ENCODE data around the gene TRAF2. TPM values are rescaled to one million over a fixed set of nuclear protein-coding genes. Genes with fewer than 3 reads are reported as not detected.

Gene TRAF2
- total and polyA plus RNA-seq, 2 of the 4 experiments (the other 2 are of a cell fraction) = 6.6 to 12.0 TPM

- peak within 1 kb of the TSS; percentile 77 for H2BK20ac ChIP-seq (ENCODE audit: low read depth, low read length)
- H3K9me3 ChIP-seq (ENCODE audit: control insufficient read depth, insufficient read depth, low read length) = peaks cover 6% of the 10 kb centered on the region; the same call in 1 of the 2 replicates
- H3K36me3 ChIP-seq (ENCODE audit: control insufficient read depth, insufficient read depth, low read length) = peaks cover 14% of the 10 kb centered on the region; the same call in 1 of the 2 replicates
- peak within 1 kb of the TSS; percentile 90 to 99 for H4K8ac ChIP-seq (ENCODE audit: low read depth in 2 of 2, low read length in 2 of 2)
- H3K14ac ChIP-seq (replicated peaks; ENCODE audit: low read depth, low read length) = peak within 1 kb of the TSS; percentile 100
- POLR2A ChIA-PET (ENCODE audit: unreplicated experiment) = interaction anchor here (0.7 kb wide), 1 partner anchor 187 kb away, joined by 7 read pairs; no protein-coding TSS in a partner anchor
- H3K4ac ChIP-seq (ENCODE audit: low read depth, low read length) = peak within 1 kb of the TSS; percentile 100
- peaks cover 20% of the 10 kb centered on the region for H3K27me3 ChIP-seq (ENCODE audit: control insufficient read depth, insufficient read depth, low read length)
- peak within 1 kb of the TSS; percentile 87 for H4K5ac ChIP-seq (ENCODE audit: low read depth, low read length)
- peaks cover 9 to 21% of the 10 kb centered on the region in 2 experiments; a peak in 2 of 4 replicates for H3K79me1 ChIP-seq (ENCODE audit: low read depth in 1 of 2, low read length in 2 of 2)
- peak within 1 kb of the TSS; percentile 97 for H2BK120ac ChIP-seq (ENCODE audit: low read depth, low read length)
- H3K9me1 ChIP-seq (ENCODE audit: insufficient read depth, low read length) = no peaks in the 10 kb centered on the region
- whole genome bisulfite sequencing, 2 experiments (ENCODE audit: extremely low coverage in 2 of 2, insufficient read length in 1 of 2) = 0% methylated on average over 9 of the region's 77 CpGs; no CpG with 5 or more reads in 1 of the 2 experiments
- peaks cover 20% of the 10 kb centered on the region for H4K20me1 ChIP-seq (ENCODE audit: insufficient read depth, low read length)
- peak within 1 kb of the TSS; percentile 97; the same call in 1 of the 3 replicates for H2BK15ac ChIP-seq (ENCODE audit: low read depth, low read length)
- peak within 1 kb of the TSS; percentile 100 for H2AK9ac ChIP-seq (replicated peaks; ENCODE audit: low read depth, low read length, poor library complexity)
- CTCF ChIA-PET = no interaction called here
- dilution Hi-C loops (cut with HindIII; ENCODE audit: low sequenced_read_pairs, unreplicated experiment) = no loop called here
- intact Hi-C loops (cut with micrococcal nuclease) = loop anchor here (2.0 kb wide), 1 partner anchor 96 kb away; the partner anchor contains the start of genes C8G and FBXW5
- peak; percentile 99 for DNase-seq
- H3K18ac ChIP-seq (ENCODE audit: low read depth, low read length) = peak within 1 kb of the TSS; percentile 88
- in situ Hi-C loops (cut with MboI; ENCODE audit: low sequenced_read_pairs) = no loop called here
- ATAC-seq (ENCODE audit: low read depth) = peak; percentile 84
- H3K4me2 ChIP-seq (ENCODE audit: low read depth, low read length) = peak within 1 kb of the TSS; percentile 91
- no TSS peak for BruUV-seq (replicated peaks)
- H3K4me3 ChIP-seq (ENCODE audit: insufficient read depth, low read depth, low read length) = peak within 1 kb of the TSS; percentile 92
- H3K56ac ChIP-seq (ENCODE audit: extremely low read depth, insufficient read depth, low read length) = peak within 1 kb of the TSS; percentile 98
- H3K23ac ChIP-seq (ENCODE audit: low read depth, low read length) = peak within 1 kb of the TSS; percentile 100
- H2AK5ac ChIP-seq (ENCODE audit: low read depth, low read length) = peak within 1 kb of the TSS; percentile 99
- peak within 1 kb of the TSS; percentile 97 for H3K27ac ChIP-seq (ENCODE audit: insufficient read depth, low read length)
- peaks cover 9% of the 10 kb centered on the region for H3K4me1 ChIP-seq (ENCODE audit: control insufficient read depth, insufficient read depth, low read length)
- peak within 1 kb of the TSS; percentile 97 for H2BK5ac ChIP-seq (ENCODE audit: low read depth, low read length, poor library complexity, severe bottlenecking)
- peak within 1 kb of the TSS; percentile 99 for H4K91ac ChIP-seq (ENCODE audit: insufficient read depth, low read depth, low read length)
- H3K9ac ChIP-seq (ENCODE audit: low read depth, low read length) = peak within 1 kb of the TSS; percentile 95
- H2AFZ ChIP-seq (replicated peaks; ENCODE audit: low read length, poor library complexity) = peak within 1 kb of the TSS; percentile 100
- no peak for TF ChIP-seq ELK1 (IDR thresholded peaks at IDR 0.05; ENCODE audit: borderline replicate concordance, low read depth, low read length)
- TF ChIP-seq RFX5 (IDR thresholded peaks at IDR 0.05; ENCODE audit: low read depth, low read length) = no peak
- peak; percentile 74; the same call in 1 of the 2 replicates for TF ChIP-seq FOS (IDR thresholded peaks at IDR 0.05; ENCODE audit: low read depth, low read length)
- peak; percentile 89 for TF ChIP-seq POLR2A (IDR thresholded peaks at IDR 0.05; ENCODE audit: low read depth, low read length)
- TF ChIP-seq USF2 (IDR thresholded peaks at IDR 0.05; ENCODE audit: low read depth, low read length) = peak; percentile 87
- TF ChIP-seq MXI1 (IDR thresholded peaks at IDR 0.05; ENCODE audit: borderline replicate concordance, low read depth, low read length) = peak; percentile 55; the same call in 1 of the 2 replicates
- peak; percentile 89 for TF ChIP-seq CEBPB (IDR thresholded peaks at IDR 0.05; ENCODE audit: low read depth, low read length)
- no peak for TF ChIP-seq MAFK (IDR thresholded peaks at IDR 0.05; ENCODE audit: low read depth, low read length)
- peak; percentile 74; the same call in 1 of the 2 replicates for TF ChIP-seq BHLHE40 (IDR thresholded peaks at IDR 0.05; ENCODE audit: low read depth, low read length)
- no peak for TF ChIP-seq SMC3 (IDR thresholded peaks at IDR 0.05; ENCODE audit: low read depth, low read length)
- TF ChIP-seq RAD21 (IDR thresholded peaks at IDR 0.05; ENCODE audit: low read length) = no peak
- TF ChIP-seq RCOR1 (IDR thresholded peaks at IDR 0.05; ENCODE audit: insufficient replicate concordance, low read length) = no peak
- TF ChIP-seq CTCF (conservative IDR thresholded peaks at IDR 0.05; ENCODE audit: low read depth, low read length) = no peak
These were observed 37.0 kb upstream of the TRAF2 start, which contains the start of gene PHPT1 for GRCh38 chr9:136849038-136849959. PHPT1 (plus strand) TSS chr9:136849409; CDS start chr9:136849431, 22 bp downstream.
